Peyer's patch (tissue), 4 donors: Measurements from ENCODE around the gene CXCL6. TPM values are rescaled to one million over a fixed set of nuclear protein-coding genes. Genes with fewer than 3 reads are reported as not detected.

Source experiments
- DNase-seq, 3 donors: peaks; one replicate each; pipeline ENCODE4 v3.0.0-alpha.2; 2017 to 2019
- H3K27ac ChIP-seq, 4 donors: fragments of 200-600 bp; sonication (generic); one replicate each; pipeline ENCODE4 v1.5.1; 2016 to 2019
- H3K27me3 ChIP-seq, 2 donors: fragments of 200-600 bp; sonication (generic); one replicate each; pipeline ENCODE4 v1.5.1; 2019
- H3K36me3 ChIP-seq, 3 donors: fragments of 200-600 bp; sonication (generic); one replicate each; pipeline ENCODE4 v1.5.1; 2016 to 2019
- H3K4me1 ChIP-seq, 4 donors: fragments of 200-600 bp; sonication (generic); one replicate each; pipeline ENCODE4 v1.5.1; 2016 to 2019
- H3K4me3 ChIP-seq, 4 donors: fragments of 200-600 bp; sonication (generic); 1 replicate in 3 of 4; 2 replicates in 1 of 4; pipeline ENCODE4 v1.5.1; 2016 to 2019; ENCODE audit warnings: mild to moderate bottlenecking in 1 of 4
- H3K9me3 ChIP-seq, 4 donors: fragments of 200-600 bp; sonication (generic); one replicate each; pipeline ENCODE4 v1.5.1; 2016 to 2019; ENCODE audit warnings: mild to moderate bottlenecking in 1 of 4
- CTCF ChIP-seq, 6 experiments: fragments of 450-650 bp in 4 of 6; fragments of 200-600 bp in 2 of 6; sonication (generic) in 1 of 6; IDR thresholded peaks; one replicate each; pipeline ENCODE4 v1.5.1; 2017 to 2019; ENCODE audit warnings: antibody characterized with exemption in 6 of 6, mild to moderate bottlenecking in 3 of 6, moderate library complexity in 1 of 6
- POLR2A ChIP-seq, 2 donors: fragments of 450-650 bp; IDR thresholded peaks; one replicate each; pipeline ENCODE4 v1.5.1; 2017; ENCODE audit warnings: antibody characterized with exemption in 2 of 2, mild to moderate bottlenecking in 2 of 2, moderate library complexity in 2 of 2
- total RNA-seq, 4 donors: library from RNA; depleted of rRNA; stranded (reverse); fragments of >200 nt; gene quantifications; one replicate each; pipeline ENCODE4 v1.1.0, GENCODE V29; 2016

The CXCL6 gene
- total RNA-seq, 4 donors from 2014 or later: 1.6 TPM; not detected in 3

GRCh38 chr4:73866246-73866645, 29.8 kb downstream of the CXCL6 start:
- TF ChIP-seq CTCF (IDR thresholded peaks at IDR 0.05) (no peak), POLR2A (IDR thresholded peaks at IDR 0.05) (no peak)
- Histone ChIP-seq H3K4me3 (no peak overlapping the region), H3K4me1 (peaks cover 0 to 8% (median 0%) of the 10 kb centered on the region in 4 donors), H3K36me3 (no peaks in the 10 kb centered on the region), H3K27ac (no peak overlapping the region), H3K27me3 (no peaks in the 10 kb centered on the region), H3K9me3 (no peaks in the 10 kb centered on the region)
- DNase-seq: no peak

GRCh38 chr4:73867783-73868182, 31.3 kb downstream of the CXCL6 start:
- no peaks in the 10 kb centered on the region for H3K36me3 ChIP-seq
- H3K27me3 ChIP-seq: no peaks in the 10 kb centered on the region
- H3K4me1 ChIP-seq: peaks cover 0 to 8% (median 0%) of the 10 kb centered on the region in 4 donors
- no peaks in the 10 kb centered on the region for H3K9me3 ChIP-seq
- no peak overlapping the region for H3K4me3 ChIP-seq
- H3K27ac ChIP-seq: peak overlapping the region in 2 of 4 donors; percentile 68 to 81
- no peak for TF ChIP-seq POLR2A (IDR thresholded peaks at IDR 0.05)
- TF ChIP-seq CTCF (IDR thresholded peaks at IDR 0.05): peak in 3 of 6 experiments; percentile 63 to 72 (median 65)
- peak in 2 of 3 donors; percentile 52 to 65 for DNase-seq

GRCh38 chr4:73868206-73869129, 32.0 kb downstream of the CXCL6 start:
- peaks cover 0 to 8% (median 0%) of the 10 kb centered on the region in 4 donors for H3K4me1 ChIP-seq
- H3K27me3 ChIP-seq: no peaks in the 10 kb centered on the region
- H3K36me3 ChIP-seq: no peaks in the 10 kb centered on the region
- peak in 1 of 3 donors; percentile 48 for DNase-seq
- H3K4me3 ChIP-seq: peak overlapping the region; percentile 36 to 74 (median 57)
- H3K9me3 ChIP-seq: no peaks in the 10 kb centered on the region
- TF ChIP-seq CTCF (IDR thresholded peaks at IDR 0.05) (no peak), POLR2A (IDR thresholded peaks at IDR 0.05) (no peak)
- peak overlapping the region; percentile 64 to 81 (median 68) for H3K27ac ChIP-seq

GRCh38 chr4:73869130-73870055, 32.9 kb downstream of the CXCL6 start, which contains the start of gene CXCL1:
Gene CXCL1, plus strand, starts transcription at chr4:73869393. Its CDS starts 78 bp downstream, at chr4:73869471.
- Histone ChIP-seq H3K9me3 (no peaks in the 10 kb centered on the region), H3K27me3 (no peaks in the 10 kb centered on the region), H3K4me3 (peak within 1 kb of the TSS; percentile 36 to 74 (median 57)), H3K36me3 (no peaks in the 10 kb centered on the region), H3K27ac (peak within 1 kb of the TSS; percentile 64 to 81 (median 68)), H3K4me1 (peaks cover 0 to 8% (median 0%) of the 10 kb centered on the region in 4 donors)
- no peak for TF ChIP-seq POLR2A (IDR thresholded peaks at IDR 0.05)
- no peak for TF ChIP-seq CTCF (IDR thresholded peaks at IDR 0.05)
- DNase-seq: peak in 2 of 3 donors; percentile 73 to 82

- Histone ChIP-seq H3K27ac (peak overlapping the region in 2 of 4 donors; percentile 68 to 81), H3K36me3 (no peaks in the 10 kb centered on the region), H3K27me3 (no peaks in the 10 kb centered on the region), H3K4me1 (peaks cover 0 to 8% (median 0%) of the 10 kb centered on the region in 4 donors), H3K9me3 (no peaks in the 10 kb centered on the region), H3K4me3 (peak overlapping the region in 2 of 4 donors; percentile 70 to 74)
- no peak for TF ChIP-seq CTCF (IDR thresholded peaks at IDR 0.05)
- no peak for TF ChIP-seq POLR2A (IDR thresholded peaks at IDR 0.05)
- peak in 1 of 3 donors; percentile 50 for DNase-seq
Measured at GRCh38 chr4:73870260-73870659, 33.8 kb downstream of the CXCL6 start.
